ENCODE results near the gene FSIP1. TPM values are rescaled to one million over a fixed set of nuclear protein-coding genes. Genes with fewer than 3 reads are reported as not detected.

Gene FSIP1
- polyA plus RNA-seq, 3 donors: 1.4 to 2.6 (median 2.0) TPM

GRCh38 chr15:39795486-39795885, 12.8 kb upstream of the FSIP1 start:
- no peak for DNase-seq (ENCODE audit: extremely low read depth in 1 of 11, low read depth in 9 of 11, low spot score in 4 of 11)

DNA sequence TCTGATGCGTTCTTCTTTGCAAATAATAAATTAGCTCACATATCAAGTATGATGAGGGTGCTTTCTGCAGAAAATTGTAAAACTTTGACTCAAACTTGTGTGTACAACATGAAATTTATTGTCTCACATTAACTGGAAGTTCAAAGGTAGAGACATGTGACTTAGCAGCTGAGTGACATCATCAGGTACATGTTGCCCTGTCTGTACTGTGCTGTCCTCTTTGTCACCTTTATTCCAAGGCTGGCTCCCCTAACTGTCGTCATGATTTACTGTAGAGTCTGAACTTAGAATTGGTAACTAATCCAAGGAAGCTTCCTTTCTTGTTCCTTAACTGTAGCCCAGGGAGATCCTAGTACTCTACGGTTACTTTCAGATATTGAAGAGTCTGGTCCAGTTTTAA, 12.3 kb upstream of the FSIP1 start:
- DNase-seq (ENCODE audit: extremely low read depth in 1 of 11, low read depth in 9 of 11, low spot score in 4 of 11): no peak

DNA sequence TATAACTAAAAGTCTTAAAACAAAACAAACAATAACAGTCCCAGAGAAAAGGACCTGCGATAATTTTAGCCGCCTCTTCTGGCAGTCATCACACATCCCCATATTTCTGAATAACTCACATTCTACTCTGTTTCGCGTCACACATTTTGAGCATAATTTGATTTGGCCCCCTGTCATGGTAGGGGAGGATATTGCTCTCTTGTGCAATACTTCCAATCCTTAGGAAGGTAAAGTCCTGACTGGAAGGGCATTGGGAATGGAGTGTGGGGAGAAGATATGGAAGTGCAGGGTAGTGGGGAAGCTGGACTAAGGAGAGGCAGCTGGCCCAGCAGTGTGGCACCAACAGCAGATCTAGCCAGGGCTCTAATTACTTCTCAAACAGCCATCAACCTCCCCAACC, 11.3 kb upstream of the FSIP1 start:
- DNase-seq (ENCODE audit: extremely low read depth in 1 of 11, low read depth in 9 of 11, low spot score in 4 of 11): no peak

DNA sequence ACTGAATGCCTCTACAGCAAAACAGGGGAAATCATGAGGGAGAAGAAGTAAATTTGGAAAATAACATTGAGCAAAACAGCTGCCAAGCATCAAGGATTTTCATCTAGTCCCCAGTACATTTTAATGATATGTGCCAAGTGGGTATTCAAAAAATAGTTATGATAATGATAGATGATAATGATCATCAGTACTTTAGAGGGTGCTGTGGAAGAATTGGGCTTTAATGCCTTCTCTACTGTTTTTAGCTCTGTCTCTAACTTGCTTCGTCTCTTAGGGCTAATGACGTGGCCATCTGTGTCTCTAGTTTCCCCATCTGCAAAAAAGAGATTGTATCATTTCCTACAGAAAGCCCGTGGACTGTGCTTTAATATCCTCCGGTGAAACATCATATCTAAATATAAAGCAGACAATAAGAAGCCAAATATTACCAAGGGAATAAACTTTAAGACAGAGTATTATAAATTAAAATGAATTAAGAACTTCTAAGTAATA, 10.2 kb upstream of the FSIP1 start:
- no peak for DNase-seq (ENCODE audit: extremely low read depth in 1 of 11, low read depth in 9 of 11, low spot score in 4 of 11)

- DNase-seq (ENCODE audit: extremely low read depth in 1 of 11, low read depth in 9 of 11, low spot score in 4 of 11): no peak
These were observed 9.6 kb upstream of the FSIP1 start for GRCh38 chr15:39792025-39792843.

GRCh38 chr15:39789736-39790135, 7.1 kb upstream of the FSIP1 start:
- no peak for DNase-seq (ENCODE audit: extremely low read depth in 1 of 11, low read depth in 9 of 11, low spot score in 4 of 11)

DNA sequence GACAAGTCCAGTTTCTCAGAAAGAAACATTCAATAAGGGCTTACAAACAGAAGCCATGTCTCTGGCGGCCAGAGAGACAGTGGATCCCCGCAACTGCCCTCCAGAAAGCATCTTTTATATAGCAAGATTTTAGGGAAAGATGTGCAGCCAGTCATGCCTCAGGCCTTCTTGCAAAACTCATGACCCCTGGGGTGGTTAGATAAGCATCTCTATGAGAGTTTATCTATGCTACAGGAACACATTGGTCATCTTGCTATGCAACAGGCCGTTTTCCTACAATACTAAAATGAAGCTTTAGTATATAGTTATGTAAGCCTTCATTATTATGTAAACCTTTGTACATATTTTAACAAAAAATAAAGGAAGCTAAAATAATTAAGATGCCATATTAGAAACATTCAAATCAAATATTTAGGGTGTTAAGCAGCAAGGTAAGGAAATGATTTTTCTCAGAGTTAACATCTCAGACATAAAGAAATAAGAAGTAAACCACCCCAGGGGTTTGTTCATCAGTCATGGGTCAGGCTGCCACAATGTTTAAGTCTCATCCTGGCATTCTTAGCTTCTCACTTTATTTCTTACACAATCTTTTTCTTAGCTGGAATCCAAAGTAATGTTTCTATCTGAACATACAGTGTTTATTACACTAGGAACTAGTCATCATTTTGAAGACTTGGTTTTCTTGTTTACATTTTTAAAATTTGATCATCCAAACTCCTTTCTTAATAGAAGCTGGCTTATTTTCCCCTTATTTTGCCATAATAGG, 6.3 kb upstream of the FSIP1 start:
- no peak for DNase-seq (ENCODE audit: extremely low read depth in 1 of 11, low read depth in 9 of 11, low spot score in 4 of 11)

GRCh38 chr15:39788108-39788507, 5.5 kb upstream of the FSIP1 start:
- no peak for DNase-seq (ENCODE audit: extremely low read depth in 1 of 11, low read depth in 9 of 11, low spot score in 4 of 11)

DNA sequence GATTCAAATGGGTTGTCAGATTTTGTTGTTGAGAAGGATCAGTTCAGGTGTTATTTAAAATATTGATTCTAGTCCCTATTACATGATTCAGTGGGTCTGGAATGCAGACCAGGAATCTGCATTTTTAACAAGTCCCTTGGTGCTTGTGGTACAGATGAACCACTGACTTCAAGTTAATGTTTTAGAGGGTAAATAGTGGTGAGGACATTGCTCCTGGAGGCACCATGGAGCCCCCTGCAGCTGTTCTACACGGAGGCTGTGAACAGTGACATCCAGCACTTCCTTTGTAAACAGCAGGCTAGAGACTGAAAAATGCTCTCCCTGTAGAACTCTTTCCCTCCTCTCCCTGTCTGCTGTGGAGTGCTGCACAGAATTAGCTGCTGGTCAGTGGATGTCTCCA, 4.8 kb upstream of the FSIP1 start:
- DNase-seq (ENCODE audit: extremely low read depth in 1 of 11, low read depth in 9 of 11, low spot score in 4 of 11): no peak

DNA sequence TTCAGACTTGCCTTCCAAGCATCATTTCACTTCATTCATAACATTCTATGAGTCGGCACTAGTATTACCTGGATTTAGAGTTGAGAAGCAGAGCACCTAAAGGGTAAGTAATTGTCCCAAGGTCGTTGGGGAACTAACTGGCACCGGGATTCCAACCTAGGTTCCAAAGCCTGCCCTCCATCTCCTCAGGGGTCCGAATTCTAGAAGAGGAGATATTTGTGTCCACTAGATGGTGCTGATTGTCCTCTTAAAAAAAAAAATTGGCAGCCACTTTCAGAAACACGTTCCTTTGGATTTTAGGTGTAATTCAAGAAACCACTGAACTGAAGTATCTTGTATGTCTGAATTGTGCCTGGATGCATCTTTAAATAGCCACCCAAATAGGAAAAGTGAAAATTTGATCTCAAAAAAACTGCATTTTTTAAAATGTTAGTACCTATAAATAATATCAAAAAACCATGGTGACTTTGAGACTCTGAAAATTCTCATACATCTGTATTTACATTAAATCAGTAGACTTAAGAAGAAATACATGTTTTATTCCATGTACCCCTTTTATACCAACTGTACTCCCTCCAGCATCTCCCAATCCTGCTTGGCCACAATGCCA, 3.9 kb upstream of the FSIP1 start:
- peak in 9 of 11 donors; percentile 34 to 55 (median 46) for DNase-seq (ENCODE audit: extremely low read depth in 1 of 11, low read depth in 9 of 11, low spot score in 4 of 11)

GRCh38 chr15:39785841-39786240, 3.2 kb upstream of the FSIP1 start:
- DNase-seq (ENCODE audit: extremely low read depth in 1 of 11, low read depth in 9 of 11, low spot score in 4 of 11): no peak

- DNase-seq (ENCODE audit: extremely low read depth in 1 of 11, low read depth in 9 of 11, low spot score in 4 of 11): no peak
These were observed 2.5 kb upstream of the FSIP1 start for GRCh38 chr15:39785139-39785538.

DNA sequence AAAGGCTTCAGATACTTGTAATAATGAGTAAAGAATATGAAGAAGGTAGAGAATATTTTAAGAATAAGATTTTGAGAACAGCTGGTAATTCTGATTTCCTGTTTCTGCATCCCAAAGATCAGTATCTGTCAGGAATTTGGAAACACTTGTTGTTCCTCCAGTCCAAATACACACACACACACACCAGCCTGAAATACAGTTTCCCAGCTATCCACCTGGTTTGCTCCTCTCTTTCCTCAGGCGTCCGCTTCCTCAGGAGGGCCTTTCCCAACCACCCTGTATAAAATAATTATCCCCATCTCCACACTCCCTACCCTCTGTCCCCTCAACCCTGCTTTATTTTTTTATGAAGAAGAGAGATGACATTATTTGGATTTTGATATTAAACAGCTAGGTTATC, 2.0 kb upstream of the FSIP1 start:
- no peak for DNase-seq (ENCODE audit: extremely low read depth in 1 of 11, low read depth in 9 of 11, low spot score in 4 of 11)

GRCh38 chr15:39784125-39784524, 1.5 kb upstream of the FSIP1 start:
- no peak for DNase-seq (ENCODE audit: extremely low read depth in 1 of 11, low read depth in 9 of 11, low spot score in 4 of 11)

DNA sequence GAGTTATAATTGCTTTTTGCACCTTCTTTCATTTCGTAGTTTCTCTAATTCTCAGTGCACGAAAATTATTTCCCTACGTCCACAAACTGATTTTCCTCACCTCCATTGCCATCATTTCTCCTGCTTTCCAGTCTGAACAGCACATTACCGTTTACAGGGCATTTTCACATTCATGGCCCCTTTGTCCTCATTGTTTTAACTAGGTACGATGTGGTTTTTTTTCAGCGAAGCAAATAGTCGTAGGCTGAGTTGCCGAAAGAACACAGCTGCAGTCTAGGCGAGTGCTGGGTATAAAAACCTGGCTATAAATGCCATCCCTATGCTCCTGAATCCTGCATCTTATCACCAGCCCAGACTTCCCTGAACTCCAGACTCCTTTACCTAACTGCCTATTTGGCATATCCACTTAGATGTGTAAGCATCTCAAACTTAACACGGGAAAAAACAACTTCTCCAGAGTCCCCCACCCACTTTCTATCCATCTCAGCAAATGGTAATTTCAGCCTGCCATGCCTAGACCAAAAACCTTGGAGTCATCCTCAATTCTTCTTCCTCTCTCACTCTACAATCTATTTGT, 691 bp upstream of the FSIP1 start:
- no peak for DNase-seq (ENCODE audit: extremely low read depth in 1 of 11, low read depth in 9 of 11, low spot score in 4 of 11)

- DNase-seq (ENCODE audit: extremely low read depth in 1 of 11, low read depth in 9 of 11, low spot score in 4 of 11): no peak
These were observed 706 bp downstream of the FSIP1 start for GRCh38 chr15:39781967-39782302.

GRCh38 chr15:39781147-39781966, 1.3 kb downstream of the FSIP1 start:
- no peak for DNase-seq (ENCODE audit: extremely low read depth in 1 of 11, low read depth in 9 of 11, low spot score in 4 of 11)

- DNase-seq (ENCODE audit: extremely low read depth in 1 of 11, low read depth in 9 of 11, low spot score in 4 of 11): peak in 8 of 11 donors; percentile 23 to 59 (median 43)
These were observed 4.6 kb downstream of the FSIP1 start for GRCh38 chr15:39778021-39778420.

GRCh38 chr15:39777496-39777895, 5.1 kb downstream of the FSIP1 start:
- DNase-seq (ENCODE audit: extremely low read depth in 1 of 11, low read depth in 9 of 11, low spot score in 4 of 11): no peak

Measured in renal cortex interstitium (tissue), 11 donors.